ENCODE data around the gene RCBTB1.
"Not testable (repeated sequence)": the region's sequence is repeated elsewhere in the genome, so short reads cannot be mapped to it uniquely, and the experiment has no call there.

RCBTB1 gene

GRCh38 chr13:49620170-49620621, 34.8 kb upstream of the RCBTB1 start:
- Histone ChIP-seq H3K9me3 (ENCODE audit: low read length) (no peaks in the 10 kb centered on the region), H3K4me1 (ENCODE audit: insufficient read depth, low read length) (peaks cover 5% of the 10 kb centered on the region), H3K4me3 (ENCODE audit: low read depth in 1 of 2, low read length in 2 of 2) (no peak overlapping the region), H3K27me3 (ENCODE audit: control insufficient read depth in 1 of 2, insufficient read depth in 2 of 2, low read length in 2 of 2) (no peaks in the 10 kb centered on the region), H3K36me3 (ENCODE audit: insufficient read depth, low read length) (no peaks in the 10 kb centered on the region), H3K27ac (ENCODE audit: low read depth, low read length) (no peak overlapping the region), H3K9ac (ENCODE audit: low read length) (no peak overlapping the region)

GRCh38 chr13:49616676-49617065, 31.3 kb upstream of the RCBTB1 start:
- Histone ChIP-seq H3K4me3 (ENCODE audit: low read depth in 1 of 2, low read length in 2 of 2) (no peak overlapping the region), H3K36me3 (ENCODE audit: insufficient read depth, low read length) (no peaks in the 10 kb centered on the region), H3K27ac (ENCODE audit: low read depth, low read length) (no peak overlapping the region), H3K9me3 (ENCODE audit: low read length) (no peaks in the 10 kb centered on the region), H3K9ac (ENCODE audit: low read length) (no peak overlapping the region), H3K27me3 (ENCODE audit: control insufficient read depth in 1 of 2, insufficient read depth in 2 of 2, low read length in 2 of 2) (no peaks in the 10 kb centered on the region), H3K4me1 (ENCODE audit: insufficient read depth, low read length) (peaks cover 5% of the 10 kb centered on the region)

- H3K9ac ChIP-seq (ENCODE audit: low read length) = no peak overlapping the region
- H3K27me3 ChIP-seq (ENCODE audit: control insufficient read depth in 1 of 2, insufficient read depth in 2 of 2, low read length in 2 of 2) = no peaks in the 10 kb centered on the region
- no peaks in the 10 kb centered on the region for H3K36me3 ChIP-seq (ENCODE audit: insufficient read depth, low read length)
- peak overlapping the region; percentile 20 for H3K27ac ChIP-seq (ENCODE audit: low read depth, low read length)
- H3K4me1 ChIP-seq (ENCODE audit: insufficient read depth, low read length) = peaks cover 5% of the 10 kb centered on the region
- no peaks in the 10 kb centered on the region for H3K9me3 ChIP-seq (ENCODE audit: low read length)
- no peak overlapping the region for H3K4me3 ChIP-seq (ENCODE audit: low read depth in 1 of 2, low read length in 2 of 2)
These were observed 30.7 kb upstream of the RCBTB1 start for GRCh38 chr13:49615836-49616675.

- H3K4me3 ChIP-seq (ENCODE audit: low read depth in 1 of 2, low read length in 2 of 2) = not testable (repeated sequence)
These were observed 26.7 kb upstream of the RCBTB1 start for GRCh38 chr13:49612042-49612441.

GRCh38 chr13:49610176-49610575, 24.8 kb upstream of the RCBTB1 start:
- Histone ChIP-seq H3K27me3 (ENCODE audit: control insufficient read depth in 1 of 2, insufficient read depth in 2 of 2, low read length in 2 of 2) (no peaks in the 10 kb centered on the region), H3K4me1 (ENCODE audit: insufficient read depth, low read length) (no peaks in the 10 kb centered on the region), H3K9me3 (ENCODE audit: low read length) (no peaks in the 10 kb centered on the region), H3K4me3 (ENCODE audit: low read depth in 1 of 2, low read length in 2 of 2) (no peak overlapping the region), H3K9ac (ENCODE audit: low read length) (no peak overlapping the region), H3K27ac (ENCODE audit: low read depth, low read length) (no peak overlapping the region), H3K36me3 (ENCODE audit: insufficient read depth, low read length) (no peaks in the 10 kb centered on the region)

More at GRCh38 chr13:49612042-49612441, 26.7 kb upstream of the RCBTB1 start:
- H3K9me3 ChIP-seq (ENCODE audit: low read length); H3K27ac ChIP-seq (ENCODE audit: low read depth, low read length); H3K27me3 ChIP-seq (ENCODE audit: control insufficient read depth in 1 of 2, insufficient read depth in 2 of 2, low read length in 2 of 2); H3K4me1 ChIP-seq (ENCODE audit: insufficient read depth, low read length); H3K36me3 ChIP-seq (ENCODE audit: insufficient read depth, low read length); H3K9ac ChIP-seq (ENCODE audit: low read length): not testable (repeated sequence)

- H3K27me3 ChIP-seq (ENCODE audit: control insufficient read depth in 1 of 2, insufficient read depth in 2 of 2, low read length in 2 of 2) = no peaks in the 10 kb centered on the region
- H3K9me3 ChIP-seq (ENCODE audit: low read length) = no peaks in the 10 kb centered on the region
- H3K4me3 ChIP-seq (ENCODE audit: low read depth in 1 of 2, low read length in 2 of 2) = no peak overlapping the region
- H3K9ac ChIP-seq (ENCODE audit: low read length) = no peak overlapping the region
- H3K4me1 ChIP-seq (ENCODE audit: insufficient read depth, low read length) = no peaks in the 10 kb centered on the region
- no peak overlapping the region for H3K27ac ChIP-seq (ENCODE audit: low read depth, low read length)
- no peaks in the 10 kb centered on the region for H3K36me3 ChIP-seq (ENCODE audit: insufficient read depth, low read length)
These were observed 23.4 kb upstream of the RCBTB1 start for GRCh38 chr13:49608651-49609331.

- no peaks in the 10 kb centered on the region for H3K36me3 ChIP-seq (ENCODE audit: insufficient read depth, low read length)
- no peak overlapping the region for H3K4me3 ChIP-seq (ENCODE audit: low read depth in 1 of 2, low read length in 2 of 2)
- H3K4me1 ChIP-seq (ENCODE audit: insufficient read depth, low read length) = no peaks in the 10 kb centered on the region
- H3K27me3 ChIP-seq (ENCODE audit: control insufficient read depth in 1 of 2, insufficient read depth in 2 of 2, low read length in 2 of 2) = no peaks in the 10 kb centered on the region
- H3K9me3 ChIP-seq (ENCODE audit: low read length) = no peaks in the 10 kb centered on the region
- H3K27ac ChIP-seq (ENCODE audit: low read depth, low read length) = no peak overlapping the region
- H3K9ac ChIP-seq (ENCODE audit: low read length) = no peak overlapping the region
These were observed 22.4 kb upstream of the RCBTB1 start for GRCh38 chr13:49607761-49608160.

GRCh38 chr13:49606747-49607648, 21.6 kb upstream of the RCBTB1 start:
- H3K4me3 ChIP-seq (ENCODE audit: low read depth in 1 of 2, low read length in 2 of 2) = peak overlapping the region in 1 of 2 donors; percentile 43
- H3K9ac ChIP-seq (ENCODE audit: low read length) = peak overlapping the region; percentile 6
- no peaks in the 10 kb centered on the region for H3K36me3 ChIP-seq (ENCODE audit: insufficient read depth, low read length)
- H3K27me3 ChIP-seq (ENCODE audit: control insufficient read depth in 1 of 2, insufficient read depth in 2 of 2, low read length in 2 of 2) = no peaks in the 10 kb centered on the region
- H3K9me3 ChIP-seq (ENCODE audit: low read length) = no peaks in the 10 kb centered on the region
- H3K27ac ChIP-seq (ENCODE audit: low read depth, low read length) = no peak overlapping the region
- H3K4me1 ChIP-seq (ENCODE audit: insufficient read depth, low read length) = no peaks in the 10 kb centered on the region

- H3K27ac ChIP-seq (ENCODE audit: low read depth, low read length) = no peak overlapping the region
- H3K4me1 ChIP-seq (ENCODE audit: insufficient read depth, low read length) = no peaks in the 10 kb centered on the region
These were observed 19.2 kb upstream of the RCBTB1 start for GRCh38 chr13:49604570-49604969.

GRCh38 chr13:49602615-49603014, 17.3 kb upstream of the RCBTB1 start:
- not testable (repeated sequence) for H3K36me3 ChIP-seq (ENCODE audit: insufficient read depth, low read length); H3K4me3 ChIP-seq (ENCODE audit: low read depth in 1 of 2, low read length in 2 of 2); H3K9me3 ChIP-seq (ENCODE audit: low read length); H3K27ac ChIP-seq (ENCODE audit: low read depth, low read length); H3K9ac ChIP-seq (ENCODE audit: low read length); H3K4me1 ChIP-seq (ENCODE audit: insufficient read depth, low read length); H3K27me3 ChIP-seq (ENCODE audit: control insufficient read depth in 1 of 2, insufficient read depth in 2 of 2, low read length in 2 of 2)

More at GRCh38 chr13:49604570-49604969, 19.2 kb upstream of the RCBTB1 start:
- Histone ChIP-seq H3K27me3 (ENCODE audit: control insufficient read depth in 1 of 2, insufficient read depth in 2 of 2, low read length in 2 of 2) (no peaks in the 10 kb centered on the region), H3K9ac (ENCODE audit: low read length) (no peak overlapping the region), H3K9me3 (ENCODE audit: low read length) (no peaks in the 10 kb centered on the region), H3K4me3 (ENCODE audit: low read depth in 1 of 2, low read length in 2 of 2) (no peak overlapping the region), H3K36me3 (ENCODE audit: insufficient read depth, low read length) (no peaks in the 10 kb centered on the region)

- H3K9me3 ChIP-seq (ENCODE audit: low read length) = no peaks in the 10 kb centered on the region
- no peaks in the 10 kb centered on the region for H3K27me3 ChIP-seq (ENCODE audit: control insufficient read depth in 1 of 2, insufficient read depth in 2 of 2, low read length in 2 of 2)
- H3K36me3 ChIP-seq (ENCODE audit: insufficient read depth, low read length) = no peaks in the 10 kb centered on the region
- H3K4me3 ChIP-seq (ENCODE audit: low read depth in 1 of 2, low read length in 2 of 2) = no peak overlapping the region
- H3K4me1 ChIP-seq (ENCODE audit: insufficient read depth, low read length) = no peaks in the 10 kb centered on the region
- H3K27ac ChIP-seq (ENCODE audit: low read depth, low read length) = no peak overlapping the region
- no peak overlapping the region for H3K9ac ChIP-seq (ENCODE audit: low read length)
These were observed 16.6 kb upstream of the RCBTB1 start for GRCh38 chr13:49602005-49602404.

Measured in muscle layer of colon (tissue), 2 donors.